ENCODE data around the gene C4orf54.

C4orf54 gene

DNA sequence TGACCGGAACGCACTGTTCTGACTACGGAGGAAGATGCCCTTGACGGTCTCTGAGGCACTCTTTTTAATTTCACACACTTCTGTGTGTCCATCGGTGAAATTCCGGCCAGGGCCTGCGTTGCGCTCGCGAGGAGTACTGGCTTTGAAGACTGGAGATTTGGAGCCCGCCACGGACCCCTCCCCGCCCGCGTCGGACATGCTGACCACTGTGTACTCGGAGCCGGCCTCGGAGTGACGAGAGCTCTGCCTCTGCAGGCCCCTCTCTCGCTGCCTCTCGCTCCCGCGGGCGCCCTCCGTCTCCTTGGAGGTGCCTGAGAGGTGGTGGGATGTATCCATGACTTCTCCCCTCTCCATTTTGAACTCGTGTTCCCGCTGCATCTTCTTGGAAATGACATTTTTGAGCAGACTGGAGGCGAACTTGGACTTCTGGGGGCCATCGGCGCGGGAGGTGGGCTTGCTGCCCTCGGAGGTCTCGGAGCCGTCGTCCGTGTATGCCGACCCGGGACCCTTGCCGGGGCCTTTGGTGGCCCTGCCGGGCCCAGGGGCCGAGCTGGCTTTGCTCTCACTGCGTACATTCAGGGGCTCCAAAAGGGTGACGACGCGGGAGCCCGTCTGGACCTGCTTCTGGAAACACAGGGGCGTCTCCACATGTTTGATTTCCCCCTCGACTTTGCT, 5.7 kb downstream of the C4orf54 start:
- DNase-seq: no peak

DNA sequence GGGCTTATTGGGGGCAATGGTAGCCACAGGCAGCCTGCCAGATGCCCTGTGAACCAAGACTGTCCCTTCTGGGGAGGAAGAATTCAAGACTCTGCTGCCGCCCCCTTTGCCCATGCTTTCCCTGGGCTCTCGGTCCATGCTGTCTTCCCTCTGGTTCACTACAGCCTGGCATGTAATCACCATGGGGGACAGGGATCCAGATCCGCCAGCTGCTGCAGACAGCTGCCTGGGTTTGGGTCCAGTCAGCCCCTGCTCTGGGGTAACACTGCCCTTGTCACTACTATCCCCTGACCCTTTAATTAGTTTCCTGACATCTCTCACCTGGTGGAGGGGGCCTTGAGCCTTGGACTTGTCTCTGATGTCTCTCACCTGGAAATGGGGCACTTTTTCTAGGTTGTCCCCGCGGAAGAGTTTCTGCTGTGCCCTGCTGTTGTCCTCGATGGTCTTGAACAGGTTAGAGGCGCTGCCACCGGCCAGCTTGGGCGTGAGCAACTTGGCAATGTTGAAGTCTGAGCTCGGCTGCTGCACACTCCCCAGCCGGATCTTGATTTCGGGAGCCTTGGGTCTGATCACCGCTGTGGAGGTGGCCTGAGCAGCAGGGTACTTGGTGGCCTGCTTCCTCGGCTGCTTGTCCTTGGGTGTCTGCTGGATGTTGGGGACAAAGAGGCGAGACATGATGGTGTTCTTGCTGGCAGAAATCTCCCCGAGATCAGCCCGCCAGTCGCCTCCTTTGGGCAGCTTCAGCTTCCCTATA, 6.4 kb downstream of the C4orf54 start:
- DNase-seq: no peak

DNA sequence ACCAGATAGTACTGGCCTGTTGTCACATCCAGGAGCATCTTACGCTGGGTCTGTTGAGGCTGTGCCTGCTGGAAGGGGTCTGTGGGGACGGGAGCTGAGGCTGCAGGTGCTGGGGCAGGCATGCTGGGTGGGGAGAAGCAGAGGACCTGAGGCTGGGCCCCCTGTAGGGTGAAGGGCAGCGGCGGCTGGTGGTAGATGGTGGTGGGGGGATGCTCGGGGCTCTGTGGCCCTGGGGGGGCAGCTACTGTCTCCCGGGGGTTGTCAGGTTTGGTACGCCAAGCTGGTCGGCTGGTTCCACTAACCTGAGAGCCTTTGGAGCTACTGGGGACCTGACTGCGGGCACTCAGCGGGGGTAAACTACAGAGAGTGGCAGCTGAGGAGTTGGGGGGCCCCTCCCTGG, 7.8 kb downstream of the C4orf54 start:
- no peak for DNase-seq

DNA sequence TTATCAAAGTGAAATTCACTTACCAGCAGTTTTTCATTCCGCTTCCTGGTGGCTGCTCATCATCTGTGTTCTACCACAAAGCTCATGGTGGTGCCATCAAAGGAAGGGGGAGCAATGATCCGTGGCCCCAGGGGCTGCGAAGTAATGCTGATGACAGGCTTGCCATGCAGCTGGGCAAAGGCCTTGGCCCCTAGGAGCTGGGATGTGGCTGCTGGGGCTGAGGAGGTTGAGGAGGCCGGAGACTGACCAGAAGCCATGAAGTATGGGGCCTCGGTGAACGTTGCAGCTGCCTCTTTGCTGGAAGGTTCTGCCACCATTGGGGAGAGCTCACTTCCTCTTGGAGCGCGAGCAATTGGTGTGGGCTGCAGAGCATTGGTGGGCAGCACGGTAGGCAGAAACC, 8.4 kb downstream of the C4orf54 start:
- DNase-seq: no peak

DNA sequence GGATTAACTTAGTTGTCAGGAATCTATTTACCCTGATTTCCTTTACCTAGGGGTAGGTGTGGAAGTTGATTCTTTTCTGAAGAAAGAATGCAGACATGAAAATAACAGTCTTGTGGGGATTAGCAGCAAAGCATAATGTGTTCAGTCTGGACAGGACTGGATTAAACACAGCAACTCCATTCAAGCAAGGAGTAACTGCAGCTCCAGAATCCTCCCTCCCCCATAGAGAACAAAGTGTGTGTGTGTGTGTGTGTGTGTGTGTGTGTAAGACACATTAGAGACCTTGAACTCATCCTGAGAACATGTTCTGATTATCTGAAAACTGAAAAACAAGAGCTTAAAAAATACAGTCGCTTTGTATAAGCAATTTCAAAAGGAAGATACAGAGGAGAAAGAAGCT, 9.3 kb downstream of the C4orf54 start:
- no peak for DNase-seq

DNA sequence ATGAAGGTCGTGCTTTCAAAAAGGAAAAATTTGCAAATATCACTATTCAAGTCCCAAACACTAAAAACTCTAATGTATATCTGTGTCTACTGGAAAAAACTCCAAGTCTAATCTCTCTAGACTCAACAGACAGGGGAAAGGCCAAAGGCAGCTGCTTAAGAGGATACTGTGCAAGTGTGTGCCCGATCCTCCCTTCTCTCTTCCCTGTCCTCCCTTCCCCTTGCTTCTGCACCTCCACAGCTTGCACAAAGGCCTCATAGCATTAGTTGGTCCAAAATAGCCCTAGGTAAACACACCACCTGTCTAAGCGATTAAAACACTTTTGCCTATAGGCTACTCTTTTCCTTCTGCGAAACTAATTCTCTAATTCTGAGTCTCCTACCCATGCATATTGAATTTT, 10.6 kb downstream of the C4orf54 start:
- no peak for DNase-seq

DNA sequence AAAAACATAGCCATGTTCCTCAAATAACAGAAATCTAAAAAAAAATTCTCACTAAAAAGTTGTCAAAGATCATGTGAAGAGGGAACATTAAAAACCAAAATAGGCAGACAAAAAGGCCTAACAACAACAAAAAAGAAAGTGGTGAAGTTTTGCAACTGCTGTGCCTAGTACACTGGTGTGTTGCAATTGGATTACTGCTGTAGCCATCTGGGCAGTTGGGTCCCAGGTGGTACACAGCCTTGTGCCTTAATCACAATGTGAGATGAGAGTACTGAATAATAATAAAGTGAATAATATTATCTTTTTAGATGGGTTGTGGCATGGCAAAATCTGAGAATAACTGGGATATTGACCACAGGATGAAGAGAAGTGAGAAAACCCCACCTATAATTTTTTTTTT, 12.0 kb downstream of the C4orf54 start:
- DNase-seq: no peak

DNA sequence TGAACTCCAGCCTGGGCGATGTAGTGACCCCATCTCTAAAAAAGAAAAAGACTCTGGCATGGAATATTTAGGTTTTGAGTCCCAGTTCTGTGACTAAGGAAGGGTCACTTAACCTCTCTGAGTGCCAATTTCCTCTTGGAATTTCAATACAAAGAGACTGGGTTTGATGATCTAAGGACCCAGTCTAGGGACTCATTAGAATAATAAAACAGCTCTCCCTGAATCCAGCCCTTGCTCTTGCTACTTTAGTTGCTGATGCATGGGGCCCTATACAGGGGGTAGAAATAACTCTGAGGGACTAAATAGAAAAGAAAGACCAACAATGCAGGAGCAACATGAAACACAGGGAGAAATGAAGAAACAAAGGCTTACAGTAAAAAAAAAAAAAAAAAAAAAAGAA, 12.6 kb downstream of the C4orf54 start:
- DNase-seq: no peak

DNA sequence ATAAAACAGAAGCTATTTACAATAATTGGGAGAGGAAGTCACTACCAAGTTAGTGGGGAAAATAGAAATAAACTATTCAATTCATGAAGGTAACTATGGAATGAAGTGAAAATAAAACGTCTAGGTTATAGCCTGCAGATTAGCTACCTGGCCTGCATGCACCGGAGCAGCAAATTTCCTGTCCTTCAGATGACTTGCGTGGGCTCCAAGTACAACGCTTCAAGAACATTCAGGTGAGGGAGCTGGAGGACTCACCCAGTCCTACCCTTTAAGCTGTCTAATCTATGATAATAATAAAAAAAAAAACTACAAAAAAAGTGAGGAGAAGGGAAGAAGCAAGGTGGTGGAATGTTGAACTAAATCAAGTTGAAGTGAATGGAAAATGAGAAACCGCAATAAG, 13.2 kb downstream of the C4orf54 start:
- no peak for DNase-seq

DNA sequence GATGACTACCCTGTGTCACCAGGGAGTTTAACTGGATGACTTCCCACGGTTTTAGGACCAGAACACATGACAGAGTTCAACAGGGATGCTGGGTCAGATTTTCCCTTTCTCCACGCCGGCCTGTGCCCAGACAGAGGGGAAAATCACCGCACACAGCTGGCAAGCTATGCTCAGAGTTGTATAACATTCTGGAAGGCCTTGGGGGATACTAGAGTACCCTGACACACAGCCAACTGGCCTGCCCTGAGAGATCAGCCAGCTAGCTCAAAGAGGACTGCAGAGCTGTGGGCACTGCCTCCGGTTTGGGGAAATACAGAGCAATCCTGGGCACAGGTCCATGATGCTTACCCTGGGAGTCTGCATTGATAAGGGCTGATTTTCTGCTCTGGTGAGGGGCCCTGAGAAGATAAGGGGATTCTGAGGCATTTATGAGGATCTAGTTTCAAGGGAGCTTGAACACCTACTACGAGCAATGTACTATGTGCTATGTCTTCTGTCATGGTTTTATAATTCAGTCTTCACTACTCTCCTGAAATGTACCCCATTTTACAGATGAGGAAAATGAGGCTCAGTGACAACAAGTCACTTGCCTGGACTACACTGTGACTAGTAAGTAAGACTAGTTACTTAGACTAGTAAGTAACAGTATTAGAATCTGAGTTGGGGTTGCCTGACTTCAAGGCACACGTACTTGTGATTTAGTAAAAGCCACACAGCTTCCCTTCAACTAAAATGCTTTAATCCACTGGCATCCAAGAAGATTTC, 14.7 kb downstream of the C4orf54 start:
- no peak for DNase-seq

DNA sequence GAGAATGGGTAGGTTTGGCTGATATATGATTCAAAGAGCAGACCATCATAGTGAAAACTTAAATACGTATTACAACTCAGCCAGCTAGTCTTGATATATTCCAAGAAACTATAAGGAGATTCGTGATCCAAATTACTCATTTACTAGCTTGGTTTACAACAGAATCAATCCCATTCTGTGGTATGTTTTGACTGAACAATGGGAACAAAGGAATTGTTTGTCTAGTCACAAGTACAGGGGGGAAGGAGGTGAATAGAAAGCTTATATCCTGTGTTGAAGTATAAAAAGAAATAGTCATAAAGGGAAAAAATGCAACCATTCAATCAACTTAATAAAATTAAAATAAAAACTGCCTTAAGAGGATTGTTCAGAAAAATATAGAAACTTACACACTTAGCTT, 17.0 kb downstream of the C4orf54 start:
- no peak for DNase-seq

DNA sequence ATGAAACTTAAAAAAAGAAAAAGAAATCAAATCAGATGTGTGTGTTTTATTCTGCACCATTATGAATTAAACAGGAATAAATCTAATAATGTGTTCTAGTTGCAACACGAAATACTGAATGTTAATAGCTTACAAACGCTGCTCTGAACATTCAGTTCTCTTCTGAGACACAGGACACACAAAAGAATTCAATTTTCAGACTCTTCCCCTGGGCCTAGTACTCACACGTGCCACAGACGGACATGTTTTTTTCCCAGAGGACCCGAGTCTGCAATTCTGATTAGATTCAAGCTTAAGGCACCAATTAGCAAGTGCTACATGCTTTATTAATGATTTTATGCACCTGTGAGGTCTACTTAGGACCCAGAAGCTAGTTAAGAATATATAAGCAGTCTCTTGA, 20.5 kb downstream of the C4orf54 start:
- no peak for DNase-seq

DNA sequence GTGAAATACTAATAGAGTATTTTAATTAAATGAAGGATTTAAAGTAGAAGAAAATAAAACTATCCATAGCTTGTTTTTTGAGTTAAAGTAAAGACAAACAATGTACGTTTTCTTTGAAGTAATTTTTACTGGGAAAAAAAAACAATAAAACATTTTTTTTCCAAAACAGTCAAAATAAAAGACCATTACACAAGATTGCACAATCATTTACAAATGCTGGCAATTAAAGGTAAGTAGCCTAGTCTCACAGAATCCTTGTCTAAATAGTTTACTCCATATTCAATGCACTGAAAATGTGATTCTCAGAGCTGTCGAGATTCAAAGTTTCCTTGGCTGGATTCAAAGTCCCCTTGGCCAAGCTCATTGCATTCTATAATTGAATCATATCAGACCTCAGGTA, 21.2 kb downstream of the C4orf54 start:
- DNase-seq: no peak

DNA sequence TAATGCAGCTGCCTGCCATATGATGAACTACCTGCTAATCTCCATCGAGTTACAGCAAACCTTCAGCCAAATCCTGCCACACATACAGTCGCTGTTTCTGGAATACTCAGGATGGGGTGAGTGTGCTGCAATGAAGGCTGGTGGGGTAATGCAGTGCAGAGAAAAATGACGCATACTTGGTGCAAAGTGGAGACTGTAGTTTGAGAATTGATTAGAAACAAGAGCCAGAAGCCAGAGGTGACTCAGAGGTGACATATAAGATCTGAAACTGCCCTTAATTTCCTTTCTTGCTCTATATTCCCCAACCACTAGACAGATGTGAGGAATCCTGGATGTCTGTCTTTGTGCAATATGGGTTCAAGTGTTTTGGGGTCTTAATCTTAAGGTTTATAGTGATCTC, 22.0 kb downstream of the C4orf54 start:
- no peak for DNase-seq

DNA sequence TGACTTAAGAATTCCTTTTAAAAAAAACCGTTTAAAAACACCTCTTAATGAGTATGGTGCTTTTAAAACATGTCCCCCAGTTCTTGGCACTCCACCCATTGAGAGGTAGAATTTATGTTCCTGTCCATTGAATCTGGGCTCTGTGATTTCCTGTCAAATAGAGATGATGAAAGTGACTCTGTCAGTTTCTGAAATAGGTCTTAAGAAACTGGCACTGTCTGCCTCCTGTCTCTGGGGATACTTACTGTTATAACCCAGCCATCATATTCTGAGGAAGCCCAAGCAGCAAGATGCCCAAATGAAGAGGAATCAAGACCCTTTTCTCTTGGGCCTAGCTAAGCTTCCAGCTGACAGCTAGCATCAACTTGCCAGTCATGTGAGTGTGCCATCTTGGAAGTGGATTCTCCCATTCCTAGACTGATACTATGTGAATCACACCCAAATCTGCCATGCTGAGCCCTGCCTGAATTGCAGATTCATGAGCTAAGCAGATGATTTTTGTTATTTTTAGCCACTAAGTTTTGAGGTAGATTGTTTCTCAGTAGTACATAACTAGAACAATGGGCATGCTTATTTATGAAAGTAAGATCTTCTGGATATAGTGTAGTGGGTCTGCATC, 22.8 kb downstream of the C4orf54 start:
- DNase-seq: no peak

DNA sequence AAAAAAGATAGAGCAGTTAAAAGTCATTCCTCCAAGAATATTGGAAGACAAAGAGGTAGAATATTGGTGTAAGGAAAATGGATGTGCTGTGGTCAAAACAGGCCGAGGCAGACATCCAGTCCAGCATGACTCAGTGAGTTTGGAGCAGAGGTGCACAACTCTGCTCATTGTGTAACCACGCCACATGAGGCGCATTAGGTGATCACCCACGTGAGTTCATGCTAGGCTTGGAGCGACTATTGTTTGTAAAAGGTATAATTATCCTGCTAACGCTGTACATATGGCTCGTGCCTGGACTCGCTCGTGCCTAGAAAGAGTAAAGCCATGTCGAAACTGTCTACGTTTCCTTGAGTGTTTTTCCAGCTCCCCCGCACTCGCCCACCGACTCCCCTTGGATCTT, 23.9 kb downstream of the C4orf54 start:
- DNase-seq: no peak

DNA sequence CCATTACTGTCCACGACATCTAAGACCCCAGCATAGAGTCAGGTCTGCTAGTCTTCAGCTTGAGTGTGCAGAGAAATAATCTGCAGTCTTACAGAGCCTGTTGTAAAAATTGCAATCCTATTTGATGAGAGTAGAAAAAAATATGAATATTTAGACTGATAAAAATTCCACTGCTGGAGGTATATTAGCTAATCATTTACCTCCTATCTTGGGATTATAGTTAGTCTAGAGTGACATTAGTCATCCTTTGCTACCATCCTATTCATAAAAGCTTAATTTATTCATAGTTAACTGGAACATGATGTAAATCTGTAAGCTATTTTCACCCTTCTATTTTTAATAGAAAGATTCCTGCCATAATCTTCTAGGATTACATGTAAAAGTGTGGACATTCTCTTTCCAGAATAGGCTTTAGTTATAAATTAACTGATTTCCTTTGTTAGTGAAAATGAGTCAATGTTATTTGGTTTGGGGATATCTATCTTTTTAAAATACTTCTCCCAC, 26.7 kb downstream of the C4orf54 start:
- DNase-seq: no peak

DNA sequence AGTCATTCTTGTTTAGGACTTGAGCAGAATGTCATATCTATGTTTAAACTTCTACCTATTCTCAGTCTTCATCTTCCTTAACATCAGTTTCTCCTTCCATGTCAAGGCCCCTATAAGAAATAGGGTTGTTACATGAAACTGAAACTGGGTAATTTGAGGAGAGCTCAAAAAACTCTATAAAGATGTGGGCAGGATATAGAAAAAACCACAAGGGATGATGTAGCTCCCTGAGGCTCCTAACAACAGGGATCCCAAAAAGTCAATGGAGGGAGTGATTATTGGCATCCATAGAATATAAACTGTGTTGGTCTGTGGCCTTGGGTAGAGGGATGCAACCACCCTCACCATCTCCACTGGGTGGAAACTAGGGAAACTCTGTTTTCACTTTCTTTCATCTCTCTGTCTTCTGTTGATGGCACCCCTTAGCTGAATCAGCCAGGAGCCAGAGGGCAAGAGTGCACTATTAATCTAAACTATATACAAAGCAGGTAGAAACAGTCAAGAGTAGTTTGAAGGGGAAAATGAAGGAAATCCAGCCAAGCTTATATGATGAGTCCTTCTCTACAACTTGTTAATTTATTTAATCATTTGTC, 27.6 kb downstream of the C4orf54 start:
- DNase-seq: no peak

DNA sequence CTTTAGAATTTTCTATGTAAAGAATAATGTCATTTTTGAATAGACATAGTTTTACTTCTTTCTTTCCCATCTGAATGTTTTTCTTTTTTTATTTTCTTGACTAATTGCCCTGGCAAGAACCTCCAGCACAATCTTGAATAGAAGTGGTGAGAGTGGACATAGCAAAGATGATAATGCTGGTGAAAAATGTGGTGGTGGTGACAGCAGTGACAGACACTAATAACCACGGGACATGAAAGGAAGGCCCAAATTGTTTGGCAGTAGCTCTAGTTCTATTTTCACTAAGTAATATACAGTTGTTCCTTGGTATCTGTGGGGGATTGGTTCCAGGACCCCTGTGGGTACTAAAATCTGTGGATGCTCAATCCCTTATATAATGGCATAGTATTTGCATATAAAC, 29.6 kb downstream of the C4orf54 start:
- DNase-seq: no peak

DNA sequence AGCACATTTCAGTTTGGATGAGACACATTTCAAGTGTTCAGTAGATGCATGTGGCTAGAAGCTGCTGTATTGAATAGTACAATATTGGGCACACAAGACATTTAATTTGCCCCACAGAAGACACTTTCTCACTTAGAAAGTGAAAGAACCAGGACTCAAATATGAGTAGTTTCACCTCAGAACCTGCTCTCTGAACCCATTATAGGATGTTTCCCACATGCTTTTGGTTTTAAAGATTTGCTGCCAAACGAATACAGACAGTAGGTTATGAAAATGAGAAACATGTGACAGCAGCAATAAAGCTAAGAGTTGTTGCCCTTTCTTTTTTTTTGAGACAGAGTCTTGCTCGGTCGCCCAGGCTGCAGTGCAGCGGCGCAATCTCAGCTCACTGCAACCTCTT, 32.3 kb downstream of the C4orf54 start:
- no peak for DNase-seq

DNA sequence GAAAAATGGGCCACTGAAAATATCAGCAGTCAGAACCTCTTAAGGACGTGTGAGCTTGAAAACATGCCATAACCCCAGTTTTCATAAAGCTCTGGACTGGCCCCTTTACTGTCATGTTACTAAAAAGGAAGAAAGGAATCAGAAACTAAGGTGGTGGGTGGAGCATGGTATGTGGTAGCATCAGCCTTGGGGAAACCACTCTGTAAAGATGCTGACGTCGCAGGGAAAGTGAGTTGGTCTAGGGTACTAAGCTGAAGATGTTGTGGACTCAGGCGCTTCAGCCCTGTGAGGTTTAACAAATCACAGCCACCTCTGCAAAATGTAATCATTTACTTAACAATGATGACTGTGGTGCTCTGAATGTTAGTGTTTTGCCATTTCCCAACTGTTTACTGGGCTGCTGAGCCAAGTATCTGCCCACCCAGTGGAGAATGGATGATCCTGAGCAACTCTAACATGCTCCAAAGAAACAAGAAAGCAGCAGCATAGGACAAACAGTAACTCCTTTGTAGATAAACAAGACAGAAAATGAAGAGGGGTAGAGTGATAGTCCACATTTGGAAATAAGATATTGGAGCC, 33.4 kb downstream of the C4orf54 start:
- DNase-seq: no peak

DNA sequence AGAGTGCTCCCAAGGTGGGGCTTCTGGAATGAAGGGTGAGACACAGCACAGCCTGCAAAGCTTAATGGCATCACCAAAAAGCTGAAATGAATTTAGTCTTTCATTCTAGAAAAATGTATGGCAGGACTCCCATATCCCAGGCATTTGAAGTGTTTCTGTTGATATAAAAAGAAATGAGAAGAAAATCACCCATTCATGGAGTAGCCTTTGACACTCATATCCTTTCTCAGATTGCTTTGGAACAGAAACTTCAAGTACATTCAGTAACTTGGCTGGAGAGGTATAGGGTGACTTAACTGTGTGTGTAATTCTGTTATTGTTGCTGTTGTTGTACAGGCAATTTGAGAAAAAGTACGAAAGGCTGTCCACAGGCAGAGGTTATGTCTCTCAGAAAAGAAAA, 35.3 kb downstream of the C4orf54 start:
- DNase-seq: no peak

DNA sequence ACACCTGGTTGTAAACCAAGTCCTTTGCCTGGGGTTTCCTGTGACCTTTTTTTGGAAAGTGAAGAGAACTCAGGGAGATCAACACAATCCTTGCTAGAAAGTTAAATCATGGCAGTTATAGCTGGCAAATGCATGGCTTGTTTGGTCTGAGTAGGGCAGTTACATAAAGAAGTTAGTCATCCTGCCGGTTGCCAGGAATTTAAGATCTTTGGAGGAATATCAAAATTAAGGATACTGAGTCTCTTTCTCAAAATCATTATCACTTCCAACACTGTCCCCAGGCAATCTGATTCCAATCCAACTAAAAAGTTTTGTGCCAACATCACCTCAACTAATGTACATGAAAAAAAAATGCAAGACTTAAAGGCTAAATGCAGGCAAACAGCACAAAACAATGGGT, 40.3 kb downstream of the C4orf54 start:
- no peak for DNase-seq

Data from activated CD8-positive, alpha-beta memory T cell treated with anti-CD3 and anti-CD28 coated beads, Interleukin-2, amount 50 U/mL, for 48 hours (primary cell).